Measurements from ENCODE around the gene LSAMP. TPM values are rescaled to one million over a fixed set of nuclear protein-coding genes. Genes with fewer than 3 reads are reported as not detected.

The LSAMP gene
- total RNA-seq, 4 donors from 2014 or later, result 0.30 to 5.5 (median 1.4) TPM

GRCh38 chr3:115960799-115961198 is 484.5 kb downstream of the LSAMP start:
- H3K27me3 ChIP-seq, result no peaks in the 10 kb centered on the region
- intact Hi-C loops (cut with DNase I), result no loop called here
- TF ChIP-seq CTCF (IDR thresholded peaks at IDR 0.05), result no peak
- no peak for TF ChIP-seq POLR2A (IDR thresholded peaks at IDR 0.05)
- H3K36me3 ChIP-seq, result no peaks in the 10 kb centered on the region
- no peaks in the 10 kb centered on the region for H3K9me3 ChIP-seq
- H3K4me3 ChIP-seq, result no peak overlapping the region
- no peak overlapping the region for H3K27ac ChIP-seq
- no peak for DNase-seq
- 65 to 70% methylated on average over 2 to 5 of the region's 5 CpGs for WGBS, 2 donors
- H3K4me1 ChIP-seq, result peaks cover 0 to 11% (median 0%) of the 10 kb centered on the region in 3 donors

- TF ChIP-seq CTCF (IDR thresholded peaks at IDR 0.05) (no peak), POLR2A (IDR thresholded peaks at IDR 0.05) (no peak)
- H3K4me1 ChIP-seq, result peaks cover 0 to 11% (median 0%) of the 10 kb centered on the region in 3 donors
- no peak overlapping the region for H3K27ac ChIP-seq
- no peaks in the 10 kb centered on the region for H3K9me3 ChIP-seq
- H3K4me3 ChIP-seq, result no peak overlapping the region
- no peaks in the 10 kb centered on the region for H3K36me3 ChIP-seq
- 81 to 91% methylated on average over 5 of the region's 5 CpGs for WGBS, 2 donors
- H3K27me3 ChIP-seq, result no peaks in the 10 kb centered on the region
- no peak for DNase-seq
- intact Hi-C loops (cut with DNase I), result no loop called here
Measured at GRCh38 chr3:115958526-115958925, 486.8 kb downstream of the LSAMP start.

GRCh38 chr3:115947325-115947724 is 498.0 kb downstream of the LSAMP start:
- intact Hi-C loops (cut with DNase I), result no loop called here
- no peaks in the 10 kb centered on the region for H3K36me3 ChIP-seq
- no peaks in the 10 kb centered on the region for H3K4me1 ChIP-seq
- 49 to 52% methylated on average over 2 of the region's 2 CpGs for WGBS, 2 donors
- TF ChIP-seq POLR2A (IDR thresholded peaks at IDR 0.05) (no peak), CTCF (IDR thresholded peaks at IDR 0.05) (no peak)
- no peak overlapping the region for H3K27ac ChIP-seq
- no peak overlapping the region for H3K4me3 ChIP-seq
- no peaks in the 10 kb centered on the region for H3K27me3 ChIP-seq
- DNase-seq, result no peak
- H3K9me3 ChIP-seq, result no peaks in the 10 kb centered on the region

- no peak overlapping the region for H3K4me3 ChIP-seq
- no peak for DNase-seq
- no peaks in the 10 kb centered on the region for H3K27me3 ChIP-seq
- no peaks in the 10 kb centered on the region for H3K36me3 ChIP-seq
- no peaks in the 10 kb centered on the region for H3K4me1 ChIP-seq
- intact Hi-C loops (cut with DNase I), result no loop called here
- TF ChIP-seq CTCF (IDR thresholded peaks at IDR 0.05) (no peak), POLR2A (IDR thresholded peaks at IDR 0.05) (no peak)
- no peaks in the 10 kb centered on the region for H3K9me3 ChIP-seq
- 40 to 55% methylated on average over 3 of the region's 3 CpGs for WGBS, 2 donors
- H3K27ac ChIP-seq, result no peak overlapping the region
Measured at GRCh38 chr3:115943579-115943978, 501.7 kb downstream of the LSAMP start.

- intact Hi-C loops (cut with DNase I), result no loop called here
- no peak for DNase-seq
- Histone ChIP-seq H3K9me3 (no peaks in the 10 kb centered on the region), H3K4me3 (no peak overlapping the region), H3K4me1 (no peaks in the 10 kb centered on the region), H3K27ac (no peak overlapping the region), H3K27me3 (no peaks in the 10 kb centered on the region), H3K36me3 (no peaks in the 10 kb centered on the region)
- TF ChIP-seq POLR2A (IDR thresholded peaks at IDR 0.05), result no peak
- TF ChIP-seq CTCF (IDR thresholded peaks at IDR 0.05), result peak in 2 of 6 experiments; percentile 21 to 42
- WGBS, 2 donors, result 75 to 80% methylated on average over 2 of the region's 2 CpGs
Measured at GRCh38 chr3:115937054-115937453, 508.2 kb downstream of the LSAMP start.

All from esophagus squamous epithelium (tissue), 5 donors.